T-helper 2 cell (primary cell): Measurements from ENCODE around the gene SERPINB5.
"Not testable (repeated sequence)": the region's sequence is repeated elsewhere in the genome, so short reads cannot be mapped to it uniquely, and the experiment has no call there.

ENCODE experiments used
- DNase-seq, 5 experiments: peaks; one replicate each; pipeline versions ENCODE4 v3.0.0 to v3.0.0-alpha.2; 2012 to 2022
- total RNA-seq, 2 donors: gene quantifications; one replicate each; lab custom pipeline; 2026; lab: John Stamatoyannopoulos, UW

SERPINB5 gene, protein sequence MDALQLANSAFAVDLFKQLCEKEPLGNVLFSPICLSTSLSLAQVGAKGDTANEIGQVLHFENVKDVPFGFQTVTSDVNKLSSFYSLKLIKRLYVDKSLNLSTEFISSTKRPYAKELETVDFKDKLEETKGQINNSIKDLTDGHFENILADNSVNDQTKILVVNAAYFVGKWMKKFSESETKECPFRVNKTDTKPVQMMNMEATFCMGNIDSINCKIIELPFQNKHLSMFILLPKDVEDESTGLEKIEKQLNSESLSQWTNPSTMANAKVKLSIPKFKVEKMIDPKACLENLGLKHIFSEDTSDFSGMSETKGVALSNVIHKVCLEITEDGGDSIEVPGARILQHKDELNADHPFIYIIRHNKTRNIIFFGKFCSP
- total RNA-seq: 0 reads per million in 2 donors

- DNase-seq: no peak
Measured at GRCh38 chr18:63476668-63477067, at the start of gene SERPINB5. SERPINB5 (plus strand) TSS chr18:63476958; CDS start chr18:63484429, 7,471 bp downstream.

GRCh38 chr18:63427558-63427957 is 49.2 kb upstream of the SERPINB5 start:
- DNase-seq: no peak

DNA sequence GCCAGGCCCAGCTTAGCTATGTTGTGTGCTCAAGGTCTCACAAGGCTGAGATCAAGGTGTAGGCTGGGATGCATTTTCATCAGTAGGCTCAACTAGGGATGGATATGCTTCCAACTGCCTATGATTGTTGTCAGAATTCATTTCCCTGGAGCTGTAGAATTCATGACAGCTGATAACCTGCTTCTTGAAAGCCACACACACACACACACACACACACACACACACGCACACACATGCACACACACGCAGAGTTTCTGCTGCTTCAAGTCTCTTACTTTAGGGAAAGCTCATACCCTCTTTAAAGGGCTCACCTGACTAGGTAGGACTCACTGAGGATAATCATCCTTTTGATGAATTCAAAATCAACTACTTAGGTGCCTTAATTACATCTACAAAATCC is 46.2 kb upstream of the SERPINB5 start:
- DNase-seq: no peak

DNA sequence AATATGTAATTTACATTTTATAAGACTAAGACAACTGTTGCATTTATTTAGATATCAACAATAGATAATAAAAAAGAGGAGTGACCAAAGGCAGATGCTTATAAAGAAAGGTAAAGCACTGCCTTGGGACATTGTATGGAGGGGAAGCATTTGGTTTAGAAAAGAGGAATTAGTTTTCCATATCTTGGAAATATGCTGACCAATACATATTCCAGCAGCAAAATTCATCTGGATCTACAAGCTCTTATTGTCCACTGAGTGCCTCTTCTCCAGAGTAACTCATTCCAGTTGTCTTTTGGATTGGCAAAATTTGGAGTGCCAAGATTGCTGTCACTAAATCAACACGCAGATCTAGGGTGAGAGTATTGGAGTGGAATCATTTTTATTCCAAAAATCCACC is 45.6 kb upstream of the SERPINB5 start:
- DNase-seq: no peak

DNA sequence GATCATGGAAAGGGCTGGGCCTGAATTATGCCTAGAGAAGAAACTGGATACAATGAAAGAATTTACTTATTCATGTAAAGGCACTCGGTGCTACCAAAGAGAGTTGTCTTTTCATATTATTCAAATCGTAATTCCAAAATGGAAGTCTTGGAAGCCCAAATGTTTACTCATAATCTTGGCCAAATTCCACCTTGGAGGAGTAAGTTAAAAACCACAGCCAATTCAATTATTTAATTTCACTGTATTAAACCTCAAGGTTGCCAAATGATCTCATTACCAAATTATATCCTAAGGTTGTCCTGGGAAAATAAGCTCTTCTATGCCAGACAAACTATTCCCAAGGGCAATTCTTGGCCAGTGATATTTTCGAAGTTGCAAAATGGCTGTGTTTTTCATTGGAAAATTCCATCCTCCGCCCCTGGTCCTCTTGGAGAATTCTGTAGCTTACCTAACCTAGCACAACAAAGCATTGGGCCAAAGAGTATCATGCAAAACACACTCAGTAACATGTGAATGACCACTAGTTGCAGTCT is 43.4 kb upstream of the SERPINB5 start:
- no peak for DNase-seq

DNA sequence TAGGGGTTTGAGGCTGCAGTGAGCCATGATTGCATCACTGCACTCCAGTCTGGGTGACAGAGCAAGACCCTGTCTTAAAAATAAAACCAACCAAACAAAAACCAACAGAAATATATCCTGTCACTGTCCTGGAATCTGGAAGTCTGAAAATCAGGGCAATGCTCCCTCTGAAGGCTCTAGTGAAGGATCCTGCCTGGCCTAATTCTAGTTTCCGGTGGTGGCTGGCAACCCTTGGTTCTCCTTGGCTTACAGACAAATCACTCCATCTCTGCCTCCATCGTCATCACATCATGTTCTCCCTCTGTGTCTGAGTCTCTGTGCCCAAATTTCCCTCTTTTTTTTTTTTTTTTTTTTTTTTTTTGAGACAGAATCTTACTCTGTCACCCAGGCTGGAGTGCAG is 38.6 kb upstream of the SERPINB5 start:
- DNase-seq: no peak

DNA sequence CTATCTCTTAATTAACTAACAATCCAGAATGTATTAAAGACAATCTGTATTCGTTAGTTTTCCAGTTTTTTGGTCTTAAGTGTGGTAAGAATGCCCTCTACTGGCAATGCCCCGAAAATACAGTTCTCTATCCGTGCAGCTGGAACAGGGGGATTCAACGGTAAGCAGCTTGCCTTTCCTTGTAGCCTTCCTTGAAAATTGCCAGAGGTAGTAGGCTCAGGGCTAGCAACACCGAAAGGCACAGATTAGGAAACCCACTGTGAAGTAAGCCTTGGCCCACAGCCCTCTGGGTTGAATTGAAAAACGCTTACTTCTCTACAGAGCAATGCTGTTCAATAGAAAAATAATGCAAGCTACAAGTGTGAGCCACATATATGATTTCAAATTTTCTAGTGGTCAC is 37.4 kb upstream of the SERPINB5 start:
- DNase-seq: peak in 4 of 5 experiments; percentile 2 to 56 (median 24)

GRCh38 chr18:63440219-63440618 is 36.5 kb upstream of the SERPINB5 start:
- DNase-seq: no peak

GRCh38 chr18:63440881-63441280 is 35.9 kb upstream of the SERPINB5 start:
- no peak for DNase-seq

DNA sequence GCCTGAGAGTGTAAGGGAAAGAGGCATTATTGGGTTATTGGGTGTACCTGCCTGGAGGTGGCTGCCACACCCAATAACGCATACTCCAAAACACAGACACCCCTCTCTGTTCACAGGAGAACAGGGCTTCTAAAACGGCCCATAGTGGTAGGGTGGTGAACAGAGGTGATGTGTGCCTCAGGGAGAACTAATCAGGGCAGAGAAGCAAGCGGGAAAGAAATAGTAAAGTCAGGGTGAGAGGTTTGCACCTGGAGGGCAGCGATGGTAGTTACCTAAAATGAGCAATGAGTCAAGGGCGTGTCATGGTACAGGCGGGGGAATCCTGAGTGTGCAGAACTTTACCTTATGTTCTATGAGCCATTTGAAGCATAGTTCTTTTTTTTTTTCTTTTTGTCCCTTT is 32.9 kb upstream of the SERPINB5 start:
- DNase-seq: no peak

- DNase-seq: peak in 1 of 5 experiments; percentile 9
Measured at GRCh38 chr18:63444580-63444979, 32.2 kb upstream of the SERPINB5 start.

DNA sequence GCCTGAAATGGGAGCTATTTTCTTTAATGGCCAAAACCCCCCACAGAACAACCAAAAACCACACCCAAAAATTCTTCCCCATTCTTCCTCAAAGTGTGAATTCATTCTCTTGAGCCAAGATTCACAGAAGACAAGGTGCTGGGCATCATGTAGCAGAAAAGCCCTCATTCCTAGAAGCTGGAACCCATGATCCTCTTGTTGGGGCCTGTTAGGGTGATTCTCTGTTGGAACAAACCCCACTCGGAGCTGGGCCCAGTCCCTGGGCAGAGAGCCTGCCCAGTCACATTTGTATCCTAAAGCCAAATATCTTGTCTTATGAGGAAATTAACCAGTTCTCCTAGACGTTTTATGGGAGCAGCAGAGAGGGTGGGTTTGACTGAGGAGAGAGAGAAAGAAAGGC is 31.7 kb upstream of the SERPINB5 start:
- DNase-seq: no peak

DNA sequence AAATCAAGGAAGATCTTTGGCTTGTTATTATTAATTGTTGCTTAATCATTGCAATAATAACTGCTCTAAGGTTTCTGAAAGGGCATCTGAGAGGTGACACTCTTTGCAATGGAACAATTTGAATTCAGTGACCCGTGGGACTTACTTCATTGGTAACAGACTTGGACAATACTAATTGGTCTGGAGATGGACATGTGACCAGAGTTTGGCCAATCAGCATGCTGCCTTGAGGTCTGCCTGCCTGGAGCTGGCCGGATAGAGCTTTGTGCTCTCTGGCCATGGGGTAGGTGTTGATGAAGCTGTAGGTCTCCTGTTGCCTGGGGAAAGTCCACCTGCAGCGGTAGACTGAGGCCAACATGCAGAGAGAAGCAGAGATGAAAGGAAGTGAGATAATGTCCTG is 30.5 kb upstream of the SERPINB5 start:
- no peak for DNase-seq

- DNase-seq: no peak
Measured at GRCh38 chr18:63447066-63447465, 29.7 kb upstream of the SERPINB5 start.

DNA sequence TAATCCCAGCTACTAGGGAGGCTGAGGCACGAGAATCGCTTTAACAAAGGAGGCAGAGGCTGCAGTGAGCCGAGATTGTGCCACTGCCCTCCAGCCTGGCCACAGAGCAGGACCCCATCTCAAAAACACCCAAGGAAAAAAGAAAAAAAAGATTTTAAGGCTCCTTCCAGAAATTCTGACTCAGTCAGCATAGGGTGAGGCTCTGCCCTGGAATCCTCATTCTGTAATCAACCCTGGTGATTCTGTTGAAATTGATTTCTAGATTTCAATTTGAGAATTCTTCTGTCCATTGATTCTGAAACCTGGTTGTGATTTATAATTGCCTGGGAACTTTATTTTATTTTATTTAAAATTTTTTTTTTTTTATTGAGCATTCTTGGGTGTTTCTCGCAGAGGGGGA is 27.3 kb upstream of the SERPINB5 start:
- no peak for DNase-seq

DNA sequence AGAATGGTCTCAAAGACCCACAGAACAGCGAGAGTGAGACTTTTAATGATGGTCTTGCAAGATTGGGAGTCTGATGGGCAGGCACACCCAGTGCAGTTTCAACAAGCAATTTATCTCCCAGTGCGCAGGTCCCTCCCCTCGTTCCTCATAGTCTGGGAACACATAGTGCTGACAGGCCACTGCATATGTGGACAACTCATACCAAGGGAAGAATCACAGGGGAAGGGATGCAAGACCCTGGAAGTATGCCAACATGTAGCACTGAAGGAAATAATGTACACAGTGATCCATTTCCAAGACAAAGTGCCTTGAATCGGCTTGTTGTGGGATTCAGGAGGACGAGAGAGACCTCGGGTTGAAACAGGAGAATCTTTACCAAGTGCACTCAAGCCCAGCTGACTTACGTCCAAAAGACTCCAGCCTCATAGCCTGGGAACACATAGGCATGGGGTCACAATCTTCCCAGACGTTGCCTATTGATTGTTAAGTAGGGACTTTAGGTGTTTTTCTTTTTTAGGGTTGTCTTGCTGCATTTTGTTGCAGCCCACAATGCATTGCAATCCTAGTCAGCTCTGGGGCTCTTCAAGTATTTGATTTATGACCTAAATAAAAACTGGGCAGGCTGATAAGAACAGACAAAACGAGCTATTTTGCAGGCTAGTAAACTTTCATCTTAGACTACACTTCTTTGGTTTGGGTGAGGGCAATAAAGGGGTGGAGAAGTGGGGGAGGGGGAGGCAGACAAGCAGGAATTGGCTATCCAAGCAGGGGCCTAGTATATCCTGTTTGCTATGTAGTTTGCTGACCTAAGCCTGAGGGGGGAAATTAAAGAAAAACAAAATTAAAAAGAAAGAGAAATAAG is 24.7 kb upstream of the SERPINB5 start:
- no peak for DNase-seq

GRCh38 chr18:63452751-63453150 is 24.0 kb upstream of the SERPINB5 start:
- not testable (repeated sequence) for DNase-seq

- DNase-seq: no peak
Measured at GRCh38 chr18:63454497-63454896, 22.3 kb upstream of the SERPINB5 start.

DNA sequence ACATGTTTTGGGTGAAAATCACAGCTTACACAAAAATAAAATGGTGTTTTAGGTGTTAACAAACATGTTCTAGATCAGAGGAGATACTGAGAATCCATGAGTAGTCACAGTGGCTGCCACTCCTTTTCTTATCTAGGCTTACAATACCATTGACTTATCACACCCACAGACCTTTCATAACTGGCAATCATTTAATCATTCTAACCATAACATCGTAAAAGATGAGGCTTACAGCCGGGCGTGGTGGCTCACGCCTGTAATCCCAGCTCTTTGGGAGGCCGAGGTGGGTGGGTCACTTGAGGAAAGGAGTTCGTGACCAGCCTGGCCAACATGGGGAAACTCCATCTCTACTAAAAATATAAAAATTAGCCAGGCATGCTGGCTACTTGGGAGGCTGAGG is 18.8 kb upstream of the SERPINB5 start:
- no peak for DNase-seq

DNA sequence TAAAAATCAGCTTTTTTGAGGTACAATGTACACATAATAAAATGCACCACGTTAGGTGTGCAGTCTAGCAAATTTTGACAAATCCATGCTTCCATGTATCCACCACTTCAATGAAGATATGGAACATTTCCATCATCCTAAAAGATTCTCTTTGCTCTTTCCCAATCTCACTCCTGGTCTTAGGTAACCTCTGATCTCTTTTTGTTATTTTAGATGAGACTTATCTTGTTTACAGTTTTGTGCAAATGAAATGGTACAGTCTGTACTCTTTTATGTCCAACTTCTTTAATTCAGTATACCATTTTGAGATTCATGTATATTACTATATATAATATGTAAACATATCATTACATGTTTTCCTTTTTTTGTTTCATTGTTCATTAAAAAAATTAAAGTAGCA is 16.3 kb upstream of the SERPINB5 start:
- no peak for DNase-seq

DNA sequence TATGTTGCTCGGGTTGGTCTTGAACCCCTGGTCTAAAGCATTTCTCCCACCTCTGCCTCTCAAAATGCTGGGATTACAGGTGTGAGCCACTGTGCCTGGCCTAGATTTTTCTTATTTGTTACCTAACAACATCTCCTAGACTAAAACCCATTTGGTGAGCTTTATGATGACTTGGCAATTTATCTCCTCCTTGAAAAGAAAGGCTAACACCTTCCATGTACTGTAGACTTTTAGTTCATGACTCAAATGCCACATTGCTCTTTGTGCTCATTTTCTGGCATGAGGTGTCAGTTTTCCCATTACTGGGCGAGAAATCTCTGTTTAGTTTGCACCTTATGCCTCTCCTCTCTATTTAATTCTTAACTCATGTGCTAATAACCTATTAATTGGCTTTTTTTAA is 12.3 kb upstream of the SERPINB5 start:
- DNase-seq: no peak

- DNase-seq: no peak
Measured at GRCh38 chr18:63465059-63465458, 11.7 kb upstream of the SERPINB5 start.

- DNase-seq: no peak
Measured at GRCh38 chr18:63467699-63468098, 9.1 kb upstream of the SERPINB5 start.

DNA sequence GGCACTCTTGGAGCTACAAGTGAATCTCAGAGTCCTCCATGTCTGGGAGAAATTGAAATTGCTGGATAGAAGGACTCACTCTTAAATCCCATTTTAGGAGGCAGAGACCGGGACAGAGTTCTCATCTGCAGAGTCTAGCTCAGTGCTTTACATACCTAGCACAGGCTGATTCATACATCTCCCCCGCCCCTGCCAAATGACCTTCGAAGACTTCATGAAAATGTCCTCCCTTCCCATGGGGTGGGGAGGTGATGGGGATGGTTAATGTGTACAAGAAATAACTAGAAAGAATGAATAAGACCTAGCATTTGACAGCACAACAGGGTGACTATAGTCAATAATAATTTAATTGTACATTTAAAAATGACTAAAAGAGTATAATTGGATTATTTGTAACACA is 8.2 kb upstream of the SERPINB5 start:
- DNase-seq: no peak
